HUES6 (cell line): ENCODE data around the gene E2F8.
"Not testable (repeated sequence)": the region's sequence is repeated elsewhere in the genome, so short reads cannot be mapped to it uniquely, and the experiment has no call there.

Experiments
- H3K27ac ChIP-seq: 2 replicates; pipeline ENCODE4 v1.7.0; 2013; ENCODE audit warnings: low read depth, mild to moderate bottlenecking, low read length, inconsistent platforms
- H3K27me3 ChIP-seq: 2 replicates; pipeline ENCODE4 v1.6.1; 2013; ENCODE audit warnings: low read length; ENCODE audit not compliant: control insufficient read depth, insufficient read depth
- H3K36me3 ChIP-seq: 2 replicates; pipeline ENCODE4 v1.6.1; 2013; ENCODE audit warnings: low read length; ENCODE audit not compliant: control insufficient read depth, insufficient read depth
- H3K4me1 ChIP-seq: 2 replicates; pipeline ENCODE4 v1.6.1; 2013; ENCODE audit warnings: low read length; ENCODE audit not compliant: control insufficient read depth, insufficient read depth
- H3K4me3 ChIP-seq: 2 replicates; pipeline ENCODE4 v1.5.1; 2013; ENCODE audit warnings: low read depth, low read length
- H3K9ac ChIP-seq: one replicate; pipeline ENCODE4 v1.6.1; 2013; ENCODE audit warnings: mild to moderate bottlenecking, low read length
- H3K9me3 ChIP-seq: 2 replicates; pipeline ENCODE4 v1.6.1; 2013; ENCODE audit warnings: low read depth, low read length; ENCODE audit not compliant: control insufficient read depth, insufficient read depth

E2F8 gene

DNA sequence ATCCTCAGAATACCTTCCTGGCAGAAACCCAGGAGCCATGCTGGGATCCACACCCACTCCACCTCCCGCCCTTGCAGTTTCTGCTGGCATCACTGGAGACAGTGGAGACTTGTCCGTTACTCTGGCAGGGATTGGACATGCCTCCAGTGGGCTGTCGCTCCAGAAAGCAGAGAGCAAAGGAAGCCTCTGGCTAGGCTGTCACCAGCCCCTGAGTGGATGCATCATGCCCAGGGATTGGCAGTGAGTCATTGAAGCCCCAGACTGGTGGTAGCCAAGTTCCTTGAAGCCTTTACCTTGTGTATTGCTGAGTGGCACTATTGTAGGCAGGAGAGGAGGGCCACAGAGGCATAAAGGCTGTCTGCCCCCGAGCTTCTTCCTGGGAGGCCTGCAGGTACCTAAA lies 34.8 kb upstream of the E2F8 start:
- H3K9me3 ChIP-seq, result no peaks in the 10 kb centered on the region
- no peak overlapping the region for H3K4me3 ChIP-seq
- no peak overlapping the region for H3K9ac ChIP-seq
- no peaks in the 10 kb centered on the region for H3K36me3 ChIP-seq
- no peaks in the 10 kb centered on the region for H3K27me3 ChIP-seq
- H3K27ac ChIP-seq, result no peak overlapping the region
- H3K4me1 ChIP-seq, result peaks cover 15% of the 10 kb centered on the region; the same call in 1 of the 2 replicates

DNA sequence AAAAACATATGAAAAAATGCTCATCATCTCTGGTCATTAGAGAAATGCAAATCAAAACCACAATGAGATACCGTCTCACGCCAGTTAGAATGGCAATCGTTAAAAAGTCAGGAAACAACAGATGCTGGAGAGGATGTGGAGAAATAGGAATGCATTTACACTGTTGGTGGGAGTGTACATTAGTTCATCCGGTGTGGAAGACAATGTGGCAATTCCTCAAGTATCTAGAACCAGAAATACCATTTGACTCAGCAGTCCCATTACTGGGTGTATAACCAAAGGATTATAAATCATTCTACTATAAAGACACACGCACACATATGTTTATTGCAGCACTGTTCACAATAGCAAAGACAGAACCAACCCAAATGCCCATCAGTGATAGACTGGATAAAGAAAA lies 32.5 kb upstream of the E2F8 start:
- H3K9me3 ChIP-seq, H3K27ac ChIP-seq, H3K4me3 ChIP-seq, H3K4me1 ChIP-seq, H3K27me3 ChIP-seq, H3K9ac ChIP-seq, H3K36me3 ChIP-seq: not testable (repeated sequence)

DNA sequence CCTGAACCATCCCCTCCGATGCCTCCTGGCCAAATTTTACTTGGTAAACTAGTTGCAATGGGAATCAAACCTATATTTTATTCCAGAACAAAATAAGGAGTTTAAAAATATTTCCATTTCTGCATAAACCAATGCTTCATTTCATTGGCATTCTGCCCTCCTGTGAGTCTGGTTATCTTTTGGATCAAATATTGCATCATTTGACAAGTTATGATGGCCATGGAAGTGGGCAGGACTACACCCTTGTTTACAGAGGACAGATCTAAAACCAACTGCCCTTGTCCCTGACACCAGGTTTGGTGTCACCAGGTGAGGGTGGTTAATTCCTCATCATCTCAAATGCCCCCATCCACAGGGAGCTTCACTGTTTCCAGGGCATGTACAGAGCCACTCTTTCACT lies 28.2 kb upstream of the E2F8 start:
- no peaks in the 10 kb centered on the region for H3K36me3 ChIP-seq
- no peak overlapping the region for H3K9ac ChIP-seq
- no peak overlapping the region for H3K27ac ChIP-seq
- H3K4me1 ChIP-seq, result no peaks in the 10 kb centered on the region
- H3K4me3 ChIP-seq, result no peak overlapping the region
- no peaks in the 10 kb centered on the region; the same call in 1 of the 2 replicates for H3K9me3 ChIP-seq
- no peaks in the 10 kb centered on the region for H3K27me3 ChIP-seq

DNA sequence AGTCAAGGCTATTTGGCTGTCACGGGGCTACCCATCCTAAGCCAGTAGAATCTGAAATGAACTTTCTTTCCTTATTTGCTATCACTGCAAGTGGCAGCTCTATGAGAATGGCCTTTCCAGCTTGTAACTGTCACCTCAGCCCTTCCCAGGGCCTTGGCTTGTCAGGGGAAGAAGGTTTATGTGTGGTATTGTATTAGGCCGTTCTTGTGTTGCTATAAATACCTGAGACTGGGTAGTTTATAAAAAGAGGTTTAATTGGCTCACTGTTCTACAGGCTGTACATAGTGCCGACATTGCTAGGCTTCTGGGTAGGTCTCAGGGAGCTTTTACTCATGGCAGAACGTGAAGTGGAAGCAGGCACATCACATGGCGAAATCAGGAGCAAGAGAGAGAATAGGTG lies 26.8 kb upstream of the E2F8 start:
- Histone ChIP-seq H3K27me3 (no peaks in the 10 kb centered on the region), H3K4me1 (peaks cover 8% of the 10 kb centered on the region), H3K27ac (no peak overlapping the region), H3K4me3 (no peak overlapping the region), H3K36me3 (no peaks in the 10 kb centered on the region), H3K9ac (no peak overlapping the region), H3K9me3 (no peaks in the 10 kb centered on the region; the same call in 1 of the 2 replicates)

DNA sequence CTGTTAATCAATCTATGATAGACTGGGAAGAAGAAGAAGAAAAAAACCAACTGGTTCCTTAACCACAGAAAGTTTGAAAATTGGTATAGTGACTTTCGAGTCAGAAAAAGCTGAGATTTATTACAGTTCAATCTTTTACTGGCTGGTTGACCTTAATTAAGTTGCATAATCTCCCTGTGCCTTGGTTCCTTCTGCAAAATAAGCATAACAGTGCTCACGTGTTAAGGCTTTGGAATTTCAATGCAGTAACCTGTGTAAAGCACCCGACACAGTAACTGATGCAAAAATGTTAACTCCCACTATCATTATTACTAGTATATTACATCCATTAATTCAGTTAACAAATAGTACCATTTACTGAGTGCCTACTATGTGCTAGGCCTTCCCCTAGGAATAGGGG lies 22.6 kb upstream of the E2F8 start:
- Histone ChIP-seq H3K4me1 (peaks cover 15% of the 10 kb centered on the region), H3K36me3 (no peaks in the 10 kb centered on the region), H3K9me3 (no peaks in the 10 kb centered on the region), H3K9ac (no peak overlapping the region), H3K27ac (no peak overlapping the region), H3K4me3 (no peak overlapping the region), H3K27me3 (no peaks in the 10 kb centered on the region)

DNA sequence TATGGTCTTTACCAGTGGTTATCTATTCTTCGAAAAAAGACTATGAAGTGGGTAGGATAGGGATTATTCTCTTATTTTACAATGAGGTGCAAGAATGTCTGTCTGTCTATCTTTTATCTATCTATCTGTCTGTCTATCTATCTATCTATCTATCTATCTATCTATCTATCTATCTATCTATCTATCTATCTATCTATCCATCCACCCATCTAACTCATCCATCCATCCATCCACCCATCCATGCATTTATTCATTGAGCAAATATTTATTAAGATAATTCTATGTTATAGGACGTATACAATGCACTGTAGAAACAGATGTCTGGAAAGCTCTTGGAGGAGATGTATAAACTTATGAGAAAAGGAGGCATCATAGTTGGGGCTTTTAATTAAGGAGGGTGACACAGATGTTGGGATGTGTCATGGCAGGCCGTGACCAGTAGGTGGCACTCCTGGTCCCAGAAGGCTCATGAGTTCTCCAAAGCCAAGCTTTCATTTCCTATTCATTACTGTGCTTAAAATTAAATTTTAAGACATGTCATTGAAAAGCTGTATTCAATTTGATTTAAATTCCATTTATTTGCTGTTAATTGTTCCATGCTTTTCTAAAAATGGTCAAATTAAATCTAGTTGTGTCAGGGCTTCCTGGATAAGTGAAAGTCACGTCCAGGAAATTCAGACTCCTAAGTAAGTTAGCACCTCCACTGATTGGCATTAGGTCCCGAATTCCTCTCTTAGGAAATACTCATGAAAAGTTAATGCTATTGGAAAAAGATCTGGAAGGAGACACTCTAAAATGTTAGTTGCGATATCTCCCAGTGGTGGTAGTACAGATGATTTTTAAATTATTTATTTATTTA lies 19.0 kb upstream of the E2F8 start:
- Histone ChIP-seq H3K4me1 (peaks cover 15% of the 10 kb centered on the region), H3K4me3 (no peak overlapping the region), H3K27me3 (no peaks in the 10 kb centered on the region), H3K9ac (no peak overlapping the region), H3K9me3 (no peaks in the 10 kb centered on the region), H3K36me3 (no peaks in the 10 kb centered on the region), H3K27ac (no peak overlapping the region)

DNA sequence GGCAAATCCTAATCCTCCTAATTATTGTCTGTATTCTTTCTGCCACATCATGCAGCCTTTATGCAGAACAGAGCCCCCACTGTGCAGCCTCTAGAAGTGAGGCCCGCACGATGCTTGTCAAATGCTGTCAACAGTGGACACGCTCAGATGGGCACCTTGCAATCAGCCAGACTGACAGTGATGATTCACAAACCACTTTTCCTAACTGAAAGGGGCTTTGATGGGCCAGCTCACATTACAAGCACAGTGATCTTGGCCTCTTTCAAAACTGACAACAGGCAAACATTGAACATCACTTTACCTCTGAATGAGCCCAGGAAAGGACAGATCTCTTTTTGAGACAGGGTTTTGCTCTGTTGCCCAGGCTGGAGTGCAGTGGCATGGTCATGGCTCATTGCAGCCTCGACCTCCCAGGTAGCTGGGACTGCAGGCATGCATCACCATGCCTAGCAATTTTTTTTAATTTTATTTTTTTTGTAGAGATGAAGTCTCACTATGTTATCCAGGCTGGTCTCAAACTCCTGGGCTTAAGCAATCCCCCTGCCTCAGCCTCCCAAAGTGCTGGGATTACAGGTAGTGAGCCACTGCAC lies 18.0 kb upstream of the E2F8 start:
- Histone ChIP-seq H3K27ac (no peak overlapping the region), H3K4me3 (no peak overlapping the region), H3K4me1 (peaks cover 15% of the 10 kb centered on the region), H3K27me3 (no peaks in the 10 kb centered on the region), H3K9me3 (peaks cover 3% of the 10 kb centered on the region; the same call in 1 of the 2 replicates), H3K36me3 (no peaks in the 10 kb centered on the region), H3K9ac (no peak overlapping the region)

DNA sequence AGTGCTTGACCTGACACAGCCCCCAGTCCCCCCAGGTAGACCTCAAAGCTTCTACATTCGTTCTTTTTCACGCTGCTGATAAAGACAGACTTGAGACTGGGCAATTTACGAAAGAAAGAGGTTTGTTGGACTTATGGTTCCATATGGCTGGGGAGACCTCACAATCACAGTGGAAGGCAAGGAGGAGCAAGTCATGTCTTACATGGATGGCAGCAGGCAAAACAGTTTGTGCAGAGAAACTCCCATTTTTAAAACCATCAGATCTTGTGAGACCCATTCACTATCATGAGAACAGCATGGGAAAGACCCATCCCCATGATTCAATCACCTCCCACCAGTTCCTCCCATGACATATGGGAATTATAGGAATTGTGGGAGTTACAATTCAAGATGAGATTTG lies 13.7 kb upstream of the E2F8 start:
- not testable (repeated sequence) for H3K4me1 ChIP-seq, H3K36me3 ChIP-seq, H3K4me3 ChIP-seq, H3K9me3 ChIP-seq, H3K27me3 ChIP-seq, H3K9ac ChIP-seq, H3K27ac ChIP-seq

DNA sequence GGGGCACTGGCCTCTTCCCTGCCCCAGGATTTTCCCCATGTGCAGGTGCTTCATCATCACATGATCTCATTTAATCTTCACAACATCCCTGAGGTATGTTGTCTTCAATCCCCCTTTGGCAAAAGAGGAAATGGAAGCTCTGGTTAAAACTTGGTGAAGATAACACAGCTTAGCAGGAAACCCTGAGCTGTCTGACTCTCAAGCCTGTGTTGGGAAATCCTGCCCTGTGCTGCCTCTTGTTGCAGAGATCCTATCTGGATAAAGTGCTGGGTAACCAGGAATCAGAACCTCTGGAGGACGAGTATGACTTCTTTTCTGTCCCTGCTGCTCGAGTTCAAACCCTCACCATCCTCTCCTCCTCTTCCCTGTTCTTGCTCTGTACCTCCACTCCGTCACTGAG lies 13.1 kb upstream of the E2F8 start:
- Histone ChIP-seq H3K4me1 (no peaks in the 10 kb centered on the region), H3K36me3 (no peaks in the 10 kb centered on the region), H3K9ac (no peak overlapping the region), H3K27me3 (no peaks in the 10 kb centered on the region), H3K9me3 (peaks cover 6% of the 10 kb centered on the region; the same call in 1 of the 2 replicates), H3K27ac (no peak overlapping the region), H3K4me3 (no peak overlapping the region)

DNA sequence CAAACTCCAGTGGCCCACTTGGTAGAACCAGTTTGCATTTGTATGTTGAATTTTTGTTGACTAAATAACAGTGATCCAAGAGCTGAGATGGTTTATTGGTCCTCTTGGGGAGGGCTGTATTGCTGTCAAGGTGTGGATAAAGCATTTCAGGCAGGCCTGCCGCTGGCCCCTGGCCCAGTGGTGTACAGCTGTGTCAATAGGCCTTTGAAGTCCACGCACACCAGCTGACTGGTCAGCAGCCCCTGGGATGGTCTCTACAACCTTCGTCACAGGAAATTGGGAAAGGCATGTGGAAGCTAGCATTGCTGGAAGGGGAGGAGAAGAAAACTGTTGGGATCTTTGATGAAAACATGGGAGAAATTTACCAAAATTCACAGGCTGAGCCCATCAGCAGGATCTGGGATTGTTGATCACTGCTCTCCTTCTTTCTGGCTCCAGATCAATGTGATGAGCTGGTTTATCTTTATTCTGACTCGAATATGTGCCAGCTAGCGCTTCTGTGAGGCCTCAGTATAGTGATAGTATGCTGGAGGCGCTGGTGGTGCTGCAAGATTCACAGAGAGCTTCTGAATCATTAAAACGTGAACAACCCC lies 12.5 kb upstream of the E2F8 start:
- peaks cover 6% of the 10 kb centered on the region; the same call in 1 of the 2 replicates for H3K9me3 ChIP-seq
- H3K36me3 ChIP-seq, result no peaks in the 10 kb centered on the region
- H3K4me3 ChIP-seq, result no peak overlapping the region
- H3K27me3 ChIP-seq, result no peaks in the 10 kb centered on the region
- no peak overlapping the region for H3K9ac ChIP-seq
- H3K4me1 ChIP-seq, result no peaks in the 10 kb centered on the region
- H3K27ac ChIP-seq, result no peak overlapping the region
